ENCODE measurements around the gene PJA2. TPM values are rescaled to one million over a fixed set of nuclear protein-coding genes. Genes with fewer than 3 reads are reported as not detected.
A peak's percentile ranks its signal among the peaks of the same experiment; 100 is the strongest.

Gene PJA2
- total RNA-seq, 8 experiments from 2014 or later = 82.9 to 278 (median 164) TPM

DNA sequence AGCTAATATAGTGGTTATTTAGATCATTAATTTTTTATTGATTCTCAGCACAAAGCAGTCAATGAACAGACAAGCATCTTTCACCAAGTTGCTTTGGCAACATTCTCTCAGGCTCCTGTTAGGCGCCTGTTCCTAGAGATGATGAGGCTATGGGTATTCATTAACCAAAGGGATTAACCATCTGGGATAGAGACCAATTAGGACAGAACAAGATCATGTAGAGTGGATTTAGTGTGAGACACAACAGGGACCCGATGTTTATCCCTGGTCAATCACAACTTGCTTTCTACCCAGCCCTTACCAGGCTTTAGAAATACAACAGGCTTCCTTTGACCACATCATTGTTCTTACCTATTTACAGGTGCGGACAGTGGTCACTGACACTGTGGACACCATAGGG lies 82.2 kb downstream of the PJA2 start:
- WGBS, 10 experiments = 44 to 100% (median 80%) methylated on average over 1 to 2 of the region's 3 CpGs; no CpG with 5 or more reads in 3 of the 10 experiments
- in situ Hi-C loops (cut with MboI; ENCODE audit: low pct_unique_long_range_greater_than_20kb in 2 of 9, low sequenced_read_pairs in 9 of 9, unreplicated experiment in 9 of 9) = no loop called here

GRCh38 chr5:109326919-109327318 lies 82.9 kb downstream of the PJA2 start:
- Histone ChIP-seq H3K27ac (no peak overlapping the region), H3K4me1 (replicated peaks in 1 of 2) (peaks cover 4% of the 10 kb centered on the region in 2 donors), H3K4me3 (no peak overlapping the region)
- 0 to 94% (median 74%) methylated on average over 1 to 4 of the region's 4 CpGs for WGBS, 10 experiments
- ATAC-seq (replicated peaks in 6 of 8) = no peak
- in situ Hi-C loops (cut with MboI; ENCODE audit: low pct_unique_long_range_greater_than_20kb in 2 of 9, low sequenced_read_pairs in 9 of 9, unreplicated experiment in 9 of 9) = no loop called here

More for the DNA sequence above, 82.2 kb downstream of the PJA2 start:
- Histone ChIP-seq H3K27ac (no peak overlapping the region), H3K4me3 (no peak overlapping the region), H3K4me1 (replicated peaks in 1 of 2) (peaks cover 4% of the 10 kb centered on the region in 2 donors)
- no peak for ATAC-seq (replicated peaks in 6 of 8)

- no peak for ATAC-seq (replicated peaks in 6 of 8)
- H3K4me1 ChIP-seq (replicated peaks in 1 of 2) = peaks cover 4% of the 10 kb centered on the region in 2 donors
- WGBS, 10 experiments = 70 to 100% (median 90%) methylated on average over 1 to 5 of the region's 5 CpGs
- H3K4me3 ChIP-seq = no peak overlapping the region
- no peak overlapping the region for H3K27ac ChIP-seq
- in situ Hi-C loops (cut with MboI; ENCODE audit: low pct_unique_long_range_greater_than_20kb in 2 of 9, low sequenced_read_pairs in 9 of 9, unreplicated experiment in 9 of 9) = no loop called here
Measured at GRCh38 chr5:109325456-109325855, 84.3 kb downstream of the PJA2 start.

- H3K4me3 ChIP-seq = no peak overlapping the region
- in situ Hi-C loops (cut with MboI; ENCODE audit: low pct_unique_long_range_greater_than_20kb in 2 of 9, low sequenced_read_pairs in 9 of 9, unreplicated experiment in 9 of 9) = no loop called here
- peak in 1 of 8 experiments; percentile 6 for ATAC-seq (replicated peaks in 6 of 8)
- WGBS, 10 experiments = 44 to 90% (median 74%) methylated on average over 2 to 5 of the region's 5 CpGs; no CpG with 5 or more reads in 1 of the 10 experiments
- no peak overlapping the region for H3K27ac ChIP-seq
- H3K4me1 ChIP-seq (replicated peaks in 1 of 2) = peaks cover 4% of the 10 kb centered on the region in 2 donors
Measured at GRCh38 chr5:109324931-109325330, 84.8 kb downstream of the PJA2 start.

GRCh38 chr5:109324351-109324750 lies 85.4 kb downstream of the PJA2 start:
- Histone ChIP-seq H3K27ac (no peak overlapping the region), H3K4me1 (replicated peaks in 1 of 2) (peaks cover 2 to 4% of the 10 kb centered on the region in 2 donors), H3K4me3 (no peak overlapping the region)
- peak in 2 of 8 experiments; percentile 22 to 29 for ATAC-seq (replicated peaks in 6 of 8)
- WGBS, 10 experiments = 40 to 95% (median 88%) methylated on average over 1 to 6 of the region's 7 CpGs; no CpG with 5 or more reads in 2 of the 10 experiments
- in situ Hi-C loops (cut with MboI; ENCODE audit: low pct_unique_long_range_greater_than_20kb in 2 of 9, low sequenced_read_pairs in 9 of 9, unreplicated experiment in 9 of 9) = no loop called here

GRCh38 chr5:109322694-109323093 lies 87.1 kb downstream of the PJA2 start:
- WGBS, 10 experiments = 88 to 100% (median 100%) methylated on average over 1 to 3 of the region's 4 CpGs; no CpG with 5 or more reads in 3 of the 10 experiments
- Histone ChIP-seq H3K4me3 (no peak overlapping the region), H3K27ac (no peak overlapping the region), H3K4me1 (replicated peaks in 1 of 2) (peaks cover 0 to 4% of the 10 kb centered on the region in 2 donors)
- in situ Hi-C loops (cut with MboI; ENCODE audit: low pct_unique_long_range_greater_than_20kb in 2 of 9, low sequenced_read_pairs in 9 of 9, unreplicated experiment in 9 of 9) = no loop called here
- peak in 3 of 8 experiments; percentile 15 to 32 (median 27) for ATAC-seq (replicated peaks in 6 of 8)

DNA sequence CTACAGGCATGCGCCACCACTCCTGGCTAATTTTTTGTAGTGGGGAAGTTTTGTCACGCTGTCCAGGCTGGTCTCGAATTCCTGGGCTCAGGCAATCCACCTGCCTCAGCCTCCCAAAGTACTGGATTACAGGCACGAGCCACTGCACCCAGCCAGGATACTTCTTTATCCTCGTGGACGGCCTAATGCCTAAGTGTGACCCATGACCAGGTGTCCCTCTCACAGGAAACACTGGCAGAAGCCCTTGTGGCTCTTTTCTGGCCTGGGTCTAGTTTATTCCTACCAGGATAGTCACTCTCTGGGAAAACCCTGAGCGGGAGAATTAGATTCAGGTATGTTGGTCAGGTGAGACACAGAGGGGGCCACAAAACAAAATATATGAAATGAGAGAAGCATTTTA lies 90.4 kb downstream of the PJA2 start:
- WGBS, 10 experiments = 80 to 100% (median 85%) methylated on average over 1 to 6 of the region's 7 CpGs; no CpG with 5 or more reads in 4 of the 10 experiments
- in situ Hi-C loops (cut with MboI; ENCODE audit: low pct_unique_long_range_greater_than_20kb in 2 of 9, low sequenced_read_pairs in 9 of 9, unreplicated experiment in 9 of 9) = no loop called here
- Histone ChIP-seq H3K4me3 (no peak overlapping the region), H3K27ac (no peak overlapping the region), H3K4me1 (replicated peaks in 1 of 2) (no peaks in the 10 kb centered on the region)
- ATAC-seq (replicated peaks in 6 of 8) = no peak

GRCh38 chr5:109318455-109319108 lies 91.2 kb downstream of the PJA2 start:
- Histone ChIP-seq H3K4me3 (no peak overlapping the region), H3K4me1 (replicated peaks in 1 of 2) (no peaks in the 10 kb centered on the region), H3K27ac (no peak overlapping the region)
- in situ Hi-C loops (cut with MboI; ENCODE audit: low pct_unique_long_range_greater_than_20kb in 2 of 9, low sequenced_read_pairs in 9 of 9, unreplicated experiment in 9 of 9) = no loop called here
- peak in 1 of 8 experiments; percentile 15 for ATAC-seq (replicated peaks in 6 of 8)
- WGBS, 10 experiments = 67 to 100% (median 87%) methylated on average over 1 to 9 of the region's 9 CpGs

- 0 to 100% (median 86%) methylated on average over 1 to 3 of the region's 4 CpGs; no CpG with 5 or more reads in 3 of the 10 experiments for WGBS, 10 experiments
- ATAC-seq (replicated peaks in 6 of 8) = peak in 2 of 8 experiments; percentile 68 to 94
- in situ Hi-C loops (cut with MboI; ENCODE audit: low pct_unique_long_range_greater_than_20kb in 2 of 9, low sequenced_read_pairs in 9 of 9, unreplicated experiment in 9 of 9) = no loop called here
- Histone ChIP-seq H3K27ac (no peak overlapping the region), H3K4me1 (replicated peaks in 1 of 2) (no peaks in the 10 kb centered on the region), H3K4me3 (no peak overlapping the region)
Measured at GRCh38 chr5:109316634-109317033, 93.1 kb downstream of the PJA2 start.

GRCh38 chr5:109315245-109315644 lies 94.5 kb downstream of the PJA2 start:
- Histone ChIP-seq H3K4me3 (no peak overlapping the region), H3K4me1 (replicated peaks in 1 of 2) (no peaks in the 10 kb centered on the region), H3K27ac (no peak overlapping the region)
- ATAC-seq (replicated peaks in 6 of 8) = no peak
- in situ Hi-C loops (cut with MboI; ENCODE audit: low pct_unique_long_range_greater_than_20kb in 2 of 9, low sequenced_read_pairs in 9 of 9, unreplicated experiment in 9 of 9) = no loop called here
- 0 to 100% (median 75%) methylated on average over 1 of the region's 1 CpG; no CpG with 5 or more reads in 1 of the 10 experiments for WGBS, 10 experiments

- no peak overlapping the region for H3K27ac ChIP-seq
- peaks cover 0 to 2% of the 10 kb centered on the region in 2 donors for H3K4me1 ChIP-seq (replicated peaks in 1 of 2)
- no peak overlapping the region for H3K4me3 ChIP-seq
- in situ Hi-C loops (cut with MboI; ENCODE audit: low pct_unique_long_range_greater_than_20kb in 2 of 9, low sequenced_read_pairs in 9 of 9, unreplicated experiment in 9 of 9) = no loop called here
- no peak for ATAC-seq (replicated peaks in 6 of 8)
- 75 to 100% (median 100%) methylated on average over 1 to 2 of the region's 2 CpGs; no CpG with 5 or more reads in 3 of the 10 experiments for WGBS, 10 experiments
Measured at GRCh38 chr5:109313127-109313526, 96.6 kb downstream of the PJA2 start.

- Histone ChIP-seq H3K27ac (no peak overlapping the region), H3K4me3 (no peak overlapping the region), H3K4me1 (replicated peaks in 1 of 2) (peaks cover 0 to 2% of the 10 kb centered on the region in 2 donors)
- ATAC-seq (replicated peaks in 6 of 8) = peak in 1 of 8 experiments; percentile 41
- WGBS, 10 experiments = 50 to 83% (median 67%) methylated on average over 1 to 2 of the region's 2 CpGs; no CpG with 5 or more reads in 3 of the 10 experiments
- in situ Hi-C loops (cut with MboI; ENCODE audit: low pct_unique_long_range_greater_than_20kb in 2 of 9, low sequenced_read_pairs in 9 of 9, unreplicated experiment in 9 of 9) = no loop called here
Measured at GRCh38 chr5:109312695-109313094, 97.1 kb downstream of the PJA2 start.

DNA sequence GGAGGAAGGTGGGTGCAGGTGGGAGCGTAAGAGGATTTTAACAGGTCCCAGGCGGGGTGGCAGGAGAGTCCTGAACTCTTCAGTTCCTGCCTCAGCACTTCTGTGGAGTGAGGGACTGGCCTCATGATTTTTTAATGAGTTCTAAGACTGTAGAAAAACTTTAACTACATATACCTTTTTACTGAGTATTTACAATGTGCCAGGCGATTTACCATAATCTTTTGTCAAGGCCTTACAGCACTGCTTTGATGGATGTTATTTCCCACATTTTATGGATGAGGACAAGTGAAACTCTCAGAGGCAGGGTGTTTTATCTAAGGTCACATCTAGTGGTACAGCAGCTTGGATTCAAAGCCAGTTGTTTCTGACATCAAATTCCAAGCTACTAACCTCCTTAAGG lies 99.5 kb downstream of the PJA2 start:
- H3K27ac ChIP-seq = no peak overlapping the region
- WGBS, 10 experiments = 40 to 96% (median 71%) methylated on average over 1 to 3 of the region's 3 CpGs; no CpG with 5 or more reads in 4 of the 10 experiments
- H3K4me1 ChIP-seq (replicated peaks in 1 of 2) = peaks cover 0 to 2% of the 10 kb centered on the region in 2 donors
- ATAC-seq (replicated peaks in 6 of 8) = no peak
- H3K4me3 ChIP-seq = no peak overlapping the region
- in situ Hi-C loops (cut with MboI; ENCODE audit: low pct_unique_long_range_greater_than_20kb in 2 of 9, low sequenced_read_pairs in 9 of 9, unreplicated experiment in 9 of 9) = no loop called here

Measured in motor neuron (in vitro differentiated cells).